ENCODE data around the gene SLC38A5. TPM values are rescaled to one million over a fixed set of nuclear protein-coding genes. Genes with fewer than 3 reads are reported as not detected.

The SLC38A5 gene
- total and polyA plus RNA-seq, 2 experiments from 2014 or later: not detected

DNA sequence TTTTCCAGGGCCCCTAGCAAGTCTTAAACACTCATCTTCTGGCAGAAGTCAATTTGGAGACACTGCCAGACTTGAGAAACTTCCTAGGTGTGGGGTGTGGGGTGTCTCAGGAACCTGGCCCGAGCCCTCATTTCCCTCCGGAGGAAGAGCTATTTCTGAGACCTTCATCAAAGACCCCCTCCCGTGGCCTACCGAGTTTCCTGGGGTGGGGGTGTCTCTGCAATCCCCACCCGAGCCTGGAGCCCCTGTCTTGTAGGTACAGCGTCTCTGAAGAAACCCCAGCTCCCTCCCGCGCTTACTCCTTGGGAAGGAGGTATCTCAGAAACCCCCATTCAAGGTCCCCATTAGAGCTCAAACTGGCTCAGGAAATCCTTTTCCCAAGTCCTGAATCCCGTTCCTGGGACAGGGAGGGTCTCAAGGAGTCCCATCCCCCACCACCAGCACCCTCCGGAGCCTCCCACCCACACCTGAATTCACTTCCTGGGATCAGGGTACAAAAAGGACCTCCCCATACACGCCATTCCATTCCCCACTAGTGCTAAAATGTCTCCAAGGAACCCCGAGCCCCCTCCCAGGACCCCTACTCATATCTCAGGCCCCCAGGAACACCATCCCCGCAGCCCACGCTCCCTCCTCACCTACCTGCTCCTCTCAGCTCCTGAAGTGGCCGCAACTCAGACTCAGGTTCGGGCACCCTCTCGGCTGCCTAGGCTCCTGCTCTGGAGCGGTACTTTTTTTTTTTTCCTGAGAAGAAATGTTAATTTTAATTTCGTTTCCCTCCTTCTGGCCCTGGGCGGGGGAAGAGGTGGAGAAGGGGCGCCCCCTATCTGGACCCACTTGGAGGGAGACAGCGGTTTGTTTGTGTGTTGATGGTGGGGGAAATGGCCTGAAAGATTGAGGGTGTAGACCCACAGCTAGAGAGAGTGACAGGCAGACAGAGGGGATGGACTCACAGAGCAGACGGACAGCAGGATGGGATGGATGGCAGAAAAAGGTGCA, 1.1 kb downstream of the SLC38A5 start:
- TF ChIP-seq CTCF (IDR thresholded peaks at IDR 0.05; ENCODE audit: low read depth, low read length): peak; percentile 11
- H3K27ac ChIP-seq: no peak overlapping the region
- no peaks in the 10 kb centered on the region for H3K4me1 ChIP-seq (ENCODE audit: low read depth)
- no peaks in the 10 kb centered on the region for H3K36me3 ChIP-seq
- no peak for DNase-seq (ENCODE audit: low read depth in 1 of 2, low spot score in 1 of 2)
- no peak overlapping the region for H3K4me3 ChIP-seq
- H3K27me3 ChIP-seq: peaks cover 28% of the 10 kb centered on the region
- H3K9me3 ChIP-seq (ENCODE audit: low read depth): no peaks in the 10 kb centered on the region

GRCh38 chrX:48468247-48468671, 1.8 kb downstream of the SLC38A5 start:
- no peaks in the 10 kb centered on the region for H3K36me3 ChIP-seq
- peaks cover 28% of the 10 kb centered on the region for H3K27me3 ChIP-seq
- H3K4me1 ChIP-seq (ENCODE audit: low read depth): no peaks in the 10 kb centered on the region
- no peak overlapping the region for H3K4me3 ChIP-seq
- H3K9me3 ChIP-seq (ENCODE audit: low read depth): no peaks in the 10 kb centered on the region
- TF ChIP-seq CTCF (IDR thresholded peaks at IDR 0.05; ENCODE audit: low read depth, low read length): no peak
- no peak for DNase-seq (ENCODE audit: low read depth in 1 of 2, low spot score in 1 of 2)
- H3K27ac ChIP-seq: no peak overlapping the region

DNA sequence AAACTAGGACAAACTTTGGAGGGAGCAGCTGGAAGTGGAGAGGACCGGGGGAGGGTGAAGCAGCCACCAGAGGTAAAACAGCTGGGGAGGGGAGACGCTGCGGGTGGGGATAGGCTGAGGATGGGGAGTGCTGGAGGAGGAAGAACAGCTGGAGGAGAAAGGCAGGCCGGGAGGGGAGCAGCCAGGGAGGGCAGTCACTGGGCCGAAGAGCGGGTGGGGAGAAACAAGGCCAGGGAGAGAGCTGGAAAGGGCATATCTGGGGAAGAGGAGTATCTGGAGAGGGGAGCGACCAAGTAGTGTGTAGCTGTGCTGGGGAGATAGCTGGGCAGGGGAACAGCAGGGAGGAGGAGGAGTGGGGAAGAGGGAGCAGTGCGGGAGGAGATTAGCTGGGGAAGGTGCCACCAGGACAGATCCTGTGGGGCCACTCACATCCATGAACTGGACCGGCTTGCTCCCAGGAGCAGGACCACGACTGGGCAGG, 2.7 kb downstream of the SLC38A5 start:
- Histone ChIP-seq H3K27ac (no peak overlapping the region), H3K4me3 (no peak overlapping the region), H3K4me1 (ENCODE audit: low read depth) (no peaks in the 10 kb centered on the region), H3K27me3 (peaks cover 28% of the 10 kb centered on the region), H3K9me3 (ENCODE audit: low read depth) (no peaks in the 10 kb centered on the region), H3K36me3 (no peaks in the 10 kb centered on the region)
- TF ChIP-seq CTCF (IDR thresholded peaks at IDR 0.05; ENCODE audit: low read depth, low read length): no peak
- DNase-seq (ENCODE audit: low read depth in 1 of 2, low spot score in 1 of 2): no peak

- no peak for DNase-seq (ENCODE audit: low read depth in 1 of 2, low spot score in 1 of 2)
- no peaks in the 10 kb centered on the region for H3K9me3 ChIP-seq (ENCODE audit: low read depth)
- H3K4me3 ChIP-seq: no peak overlapping the region
These were observed 3.4 kb downstream of the SLC38A5 start for GRCh38 chrX:48466696-48467095.

More at GRCh38 chrX:48466696-48467095, 3.4 kb downstream of the SLC38A5 start:
- H3K36me3 ChIP-seq: no peaks in the 10 kb centered on the region
- peak; percentile 20 for TF ChIP-seq CTCF (IDR thresholded peaks at IDR 0.05; ENCODE audit: low read depth, low read length)
- H3K27me3 ChIP-seq: peaks cover 28% of the 10 kb centered on the region
- no peak overlapping the region for H3K27ac ChIP-seq
- no peaks in the 10 kb centered on the region for H3K4me1 ChIP-seq (ENCODE audit: low read depth)

All from cardiac muscle cell (in vitro differentiated cells and primary cell).